T47D (cell line): ENCODE data around the gene SPTLC2.
"Not testable (repeated sequence)": the region's sequence is repeated elsewhere in the genome, so short reads cannot be mapped to it uniquely, and the experiment has no call there.

Source experiments
- DNase-seq, 2 experiments: peaks; one replicate each; pipeline versions ENCODE4 v3.0.0 to v3.0.0-alpha.2; 2011 to 2012; ENCODE audit warnings: low read depth in 1 of 2, low spot score in 1 of 2
- JUND ChIP-seq: IDR thresholded peaks from 2 replicates; pipeline ENCODE4 v1.6.1; 2012; ENCODE audit warnings: low read depth
- in situ Hi-C: cut with HindIII; loops from 2 replicates; pipeline ENCODE4 v1.10.0; 2016; ENCODE audit warnings: low sequenced_read_pairs, low pct_unique_long_range_greater_than_20kb

Gene SPTLC2

GRCh38 chr14:77598366-77599070, 17.9 kb downstream of the SPTLC2 start:
- TF ChIP-seq JUND: no peak
- in situ Hi-C loops: no loop called here
- DNase-seq: no peak

GRCh38 chr14:77593501-77593961, 22.9 kb downstream of the SPTLC2 start:
- 0 out of 2 replicates have a peak, but pooled peaks have one; percentile 17 for TF ChIP-seq JUND
- in situ Hi-C loops: no loop called here
- DNase-seq: peak in 1 of 2 experiments; percentile 92

GRCh38 chr14:77590845-77591485, 25.5 kb downstream of the SPTLC2 start:
- DNase-seq: peak; percentile 35 to 96
- in situ Hi-C loops: no loop called here
- TF ChIP-seq JUND: no peak

GRCh38 chr14:77589099-77589498, 27.3 kb downstream of the SPTLC2 start:
- DNase-seq: no peak
- TF ChIP-seq JUND: no peak
- in situ Hi-C loops: no loop called here

- DNase-seq, in situ Hi-C loops: not testable (repeated sequence)
These were observed 27.9 kb downstream of the SPTLC2 start for GRCh38 chr14:77588411-77589025.

GRCh38 chr14:77585385-77585784, 31.1 kb downstream of the SPTLC2 start:
- DNase-seq: no peak
- in situ Hi-C loops: no loop called here
- no peak for TF ChIP-seq JUND

- in situ Hi-C loops: no loop called here
- TF ChIP-seq JUND: no peak
- DNase-seq: no peak
These were observed 31.6 kb downstream of the SPTLC2 start for GRCh38 chr14:77584809-77585208.

GRCh38 chr14:77583657-77584056, 32.8 kb downstream of the SPTLC2 start:
- DNase-seq: no peak
- in situ Hi-C loops: no loop called here
- no peak for TF ChIP-seq JUND

GRCh38 chr14:77582511-77582910, 33.9 kb downstream of the SPTLC2 start:
- in situ Hi-C loops: no loop called here
- no peak for TF ChIP-seq JUND
- no peak for DNase-seq

GRCh38 chr14:77580964-77581505, 35.4 kb downstream of the SPTLC2 start:
- DNase-seq: peak; percentile 39 to 40
- TF ChIP-seq JUND: no peak
- in situ Hi-C loops: no loop called here

- in situ Hi-C loops: no loop called here
- TF ChIP-seq JUND: no peak
- DNase-seq: no peak
These were observed 36.0 kb downstream of the SPTLC2 start for GRCh38 chr14:77580477-77580876.

GRCh38 chr14:77579780-77580179, 36.7 kb downstream of the SPTLC2 start:
- no peak for DNase-seq
- no peak for TF ChIP-seq JUND
- in situ Hi-C loops: no loop called here

GRCh38 chr14:77579065-77579464, 37.4 kb downstream of the SPTLC2 start:
- TF ChIP-seq JUND: no peak
- no peak for DNase-seq
- in situ Hi-C loops: no loop called here
